PC-9 (cell line): Measurements from ENCODE around the gene USP38. TPM values are rescaled to one million over a fixed set of nuclear protein-coding genes. Genes with fewer than 3 reads are reported as not detected.

ENCODE experiments used
- BruUV-seq: library from RNA; stranded (reverse); fragments of 400-500 nt; replicated peaks from 2 replicates; lab custom pipeline; 2021; lab: Mats Ljungman, UMichigan
- CTCF ChIA-PET: fragments of 300-600 bp; sonication (Branson Sonifier 250); formaldehyde crosslinking; loops from one replicate; lab custom pipeline; 2022; ENCODE audit warnings: antibody characterized with exemption; lab: Charles Lee
- POLR2A ChIA-PET: fragments of 300-600 bp; sonication (Branson Sonifier 250); formaldehyde crosslinking; loops from one replicate; lab custom pipeline; 2022; ENCODE audit warnings: antibody characterized with exemption; ENCODE audit not compliant: unreplicated experiment; lab: Charles Lee
- DNase-seq, 2 experiments: peaks; one replicate each; pipeline versions ENCODE4 v3.0.0 to v3.0.0-alpha.2; 2015 to 2022; ENCODE audit warnings: mixed read lengths in 1 of 2
- H2AFZ ChIP-seq: fragments of 200-600 bp; sonication (generic); 2 replicates; pipeline ENCODE4 v1.8.1; 2017; ENCODE audit warnings: antibody characterized with exemption
- H3F3A ChIP-seq: fragments of 200-600 bp; sonication (generic); 2 replicates; pipeline ENCODE4 v1.8.1; 2017; ENCODE audit warnings: antibody characterized with exemption, mild to moderate bottlenecking, low read depth; ENCODE audit not compliant: insufficient read depth
- H3K27ac ChIP-seq: fragments of 200-600 bp; sonication (generic); 2 replicates; pipeline ENCODE4 v1.6.1; 2016; ENCODE audit warnings: mixed run types
- H3K27me3 ChIP-seq: fragments of 200-600 bp; sonication (generic); 2 replicates; pipeline ENCODE4 v1.6.1; 2016; ENCODE audit warnings: low read depth, mixed run types; ENCODE audit not compliant: insufficient read depth
- H3K36me3 ChIP-seq: fragments of 200-600 bp; sonication (generic); 2 replicates; pipeline ENCODE4 v1.6.1; 2016; ENCODE audit warnings: low read depth, mixed run types
- H3K4me1 ChIP-seq: fragments of 200-600 bp; sonication (generic); replicated peaks from 2 replicates; pipeline ENCODE4 v1.6.1; 2016; ENCODE audit warnings: mixed run types; ENCODE audit not compliant: insufficient read depth
- H3K4me2 ChIP-seq: fragments of 200-600 bp; sonication (generic); 2 replicates; pipeline ENCODE4 v1.6.1; 2017; ENCODE audit warnings: mixed run types
- H3K4me3 ChIP-seq: fragments of 200-600 bp; sonication (generic); 2 replicates; pipeline ENCODE4 v1.6.1; 2016; ENCODE audit warnings: mixed run types
- H3K79me2 ChIP-seq: fragments of 200-600 bp; sonication (generic); 2 replicates; pipeline ENCODE4 v1.6.1; 2017; ENCODE audit warnings: low read depth, mixed run types
- H3K9me2 ChIP-seq: fragments of 200-600 bp; sonication (generic); 2 replicates; pipeline ENCODE4 v1.8.1; 2017; ENCODE audit warnings: mild to moderate bottlenecking; ENCODE audit not compliant: insufficient read depth
- H3K9me3 ChIP-seq: fragments of 200-600 bp; sonication (generic); 2 replicates; pipeline ENCODE4 v1.8.1; 2016; ENCODE audit warnings: low read depth; ENCODE audit not compliant: insufficient read depth
- H4K20me1 ChIP-seq: fragments of 200-600 bp; sonication (generic); 2 replicates; pipeline ENCODE4 v1.8.1; 2017; ENCODE audit not compliant: insufficient read depth
- EZH2 ChIP-seq: fragments of 200-600 bp; sonication (generic); IDR thresholded peaks from 2 replicates; pipeline ENCODE4 v1.8.0; 2017; ENCODE audit warnings: antibody characterized with exemption, low read depth
- intact Hi-C: fragments of 100-400 bp; cut with micrococcal nuclease; formaldehyde crosslinking; loops from one replicate; pipeline ENCODE4 v1.10.0; 2022; ENCODE audit not compliant: unreplicated experiment
- total RNA-seq: library from RNA; stranded (reverse); gene quantifications from 2 replicates; pipeline ENCODE4 v1.2.3, GENCODE V29; 2021
- TF ChIP-seq, protein P1 (sequence below): fragments of 200-600 bp; sonication (generic); conservative IDR thresholded peaks from 2 replicates; pipeline ENCODE4 v1.6.1; 2017; ENCODE audit warnings: mixed run types, antibody characterized with exemption, mild to moderate bottlenecking, moderate library complexity

The USP38 gene
- total RNA-seq, 1 experiment from 2014 or later = 11.9 TPM

DNA sequence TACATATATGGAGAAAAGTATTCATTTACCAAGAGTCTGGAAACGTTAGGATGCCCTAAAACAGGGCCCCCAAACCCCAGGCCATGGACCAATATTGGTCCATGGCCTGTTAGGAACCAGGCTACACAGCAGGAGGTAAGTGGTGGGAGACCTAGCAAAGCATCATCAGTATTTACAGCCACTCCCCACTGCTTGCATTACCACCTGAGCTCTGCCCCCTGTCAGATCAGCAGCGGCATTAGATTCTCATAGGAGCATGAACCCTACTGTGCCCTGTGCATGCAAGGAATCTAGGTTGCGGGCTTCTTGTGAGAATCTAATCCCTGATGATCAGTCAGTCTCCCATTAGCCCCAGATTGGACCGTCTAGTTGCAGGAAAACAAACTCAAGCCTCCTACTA, 62.3 kb downstream of the USP38 start:
- H3K9me2 ChIP-seq = no peaks in the 10 kb centered on the region
- no peaks in the 10 kb centered on the region for H3K36me3 ChIP-seq
- H2AFZ ChIP-seq = no peak overlapping the region
- POLR2A ChIA-PET = no interaction called here
- H3K4me1 ChIP-seq = peaks cover 10% of the 10 kb centered on the region
- H3K4me2 ChIP-seq = no peak overlapping the region
- H3K9me3 ChIP-seq = no peaks in the 10 kb centered on the region
- no peak overlapping the region for H3K4me3 ChIP-seq
- no peaks in the 10 kb centered on the region for H4K20me1 ChIP-seq
- H3F3A ChIP-seq = no peaks in the 10 kb centered on the region; the same call in 1 of the 2 replicates
- no peaks in the 10 kb centered on the region for H3K27me3 ChIP-seq
- no peak overlapping the region for H3K27ac ChIP-seq
- TF ChIP-seq, protein P1, sequence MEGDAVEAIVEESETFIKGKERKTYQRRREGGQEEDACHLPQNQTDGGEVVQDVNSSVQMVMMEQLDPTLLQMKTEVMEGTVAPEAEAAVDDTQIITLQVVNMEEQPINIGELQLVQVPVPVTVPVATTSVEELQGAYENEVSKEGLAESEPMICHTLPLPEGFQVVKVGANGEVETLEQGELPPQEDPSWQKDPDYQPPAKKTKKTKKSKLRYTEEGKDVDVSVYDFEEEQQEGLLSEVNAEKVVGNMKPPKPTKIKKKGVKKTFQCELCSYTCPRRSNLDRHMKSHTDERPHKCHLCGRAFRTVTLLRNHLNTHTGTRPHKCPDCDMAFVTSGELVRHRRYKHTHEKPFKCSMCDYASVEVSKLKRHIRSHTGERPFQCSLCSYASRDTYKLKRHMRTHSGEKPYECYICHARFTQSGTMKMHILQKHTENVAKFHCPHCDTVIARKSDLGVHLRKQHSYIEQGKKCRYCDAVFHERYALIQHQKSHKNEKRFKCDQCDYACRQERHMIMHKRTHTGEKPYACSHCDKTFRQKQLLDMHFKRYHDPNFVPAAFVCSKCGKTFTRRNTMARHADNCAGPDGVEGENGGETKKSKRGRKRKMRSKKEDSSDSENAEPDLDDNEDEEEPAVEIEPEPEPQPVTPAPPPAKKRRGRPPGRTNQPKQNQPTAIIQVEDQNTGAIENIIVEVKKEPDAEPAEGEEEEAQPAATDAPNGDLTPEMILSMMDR = no peak
- no peak for TF ChIP-seq EZH2
- CTCF ChIA-PET = no interaction called here
- intact Hi-C loops = no loop called here
- BruUV-seq = no TSS peak
- DNase-seq = no peak
- H3K79me2 ChIP-seq = no peaks in the 10 kb centered on the region

DNA sequence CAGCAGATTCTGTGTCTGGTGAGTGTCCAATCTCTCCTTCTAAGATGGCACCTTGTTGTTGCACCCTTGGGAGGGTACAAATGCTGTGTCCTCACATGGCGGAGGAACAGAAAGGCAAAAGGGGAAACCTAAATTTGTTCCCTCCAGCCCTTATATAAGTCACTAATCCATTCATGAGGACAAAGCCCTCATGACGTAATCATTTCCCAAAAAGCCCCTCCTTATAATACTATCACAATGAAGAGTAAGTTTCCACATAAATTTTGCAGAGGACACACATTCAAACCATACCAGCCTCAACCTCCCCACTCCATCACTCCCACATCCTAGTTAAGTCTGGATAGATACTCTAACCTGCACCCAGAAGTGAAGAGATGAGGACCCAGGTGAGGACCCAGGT, 63.1 kb downstream of the USP38 start:
- Histone ChIP-seq H3K79me2 (no peaks in the 10 kb centered on the region), H3K4me3 (no peak overlapping the region), H3K36me3 (no peaks in the 10 kb centered on the region), H3K4me2 (no peak overlapping the region), H3K27me3 (no peaks in the 10 kb centered on the region), H3K9me2 (no peaks in the 10 kb centered on the region), H3K9me3 (no peaks in the 10 kb centered on the region), H3K27ac (no peak overlapping the region), H2AFZ (no peak overlapping the region), H3K4me1 (peaks cover 15% of the 10 kb centered on the region), H3F3A (no peaks in the 10 kb centered on the region; the same call in 1 of the 2 replicates), H4K20me1 (no peaks in the 10 kb centered on the region)
- ChIA-PET CTCF (no interaction called here), POLR2A (no interaction called here)
- intact Hi-C loops = no loop called here
- DNase-seq = no peak
- TF ChIP-seq, protein P1 = no peak
- TF ChIP-seq EZH2 = no peak
- BruUV-seq = no TSS peak

- Histone ChIP-seq H3K79me2 (no peaks in the 10 kb centered on the region), H4K20me1 (no peaks in the 10 kb centered on the region), H3F3A (no peaks in the 10 kb centered on the region; the same call in 1 of the 2 replicates), H3K9me2 (no peaks in the 10 kb centered on the region), H3K9me3 (no peaks in the 10 kb centered on the region), H3K27ac (no peak overlapping the region), H3K27me3 (no peaks in the 10 kb centered on the region), H3K4me2 (no peak overlapping the region), H2AFZ (no peak overlapping the region), H3K4me3 (no peak overlapping the region), H3K4me1 (peaks cover 15% of the 10 kb centered on the region), H3K36me3 (no peaks in the 10 kb centered on the region)
- ChIA-PET POLR2A (no interaction called here), CTCF (no interaction called here)
- TF ChIP-seq, protein P1 = no peak
- no peak for TF ChIP-seq EZH2
- no peak for DNase-seq
- intact Hi-C loops = no loop called here
- BruUV-seq = no TSS peak
Observed at GRCh38 chr4:143248827-143249226, 64.1 kb downstream of the USP38 start.
